NCI-H2196 treated with DMSO at 0.1 percent for 48 hours (cell line): ENCODE measurements around the gene FASTK.
"Not testable (repeated sequence)": the region's sequence is repeated elsewhere in the genome, so short reads cannot be mapped to it uniquely, and the experiment has no call there.

Experiments used
- DNase-seq: peaks from one replicate; lab custom pipeline; 2025; ENCODE audit not compliant: unreplicated experiment; lab: John Stamatoyannopoulos, UW

FASTK gene

DNA sequence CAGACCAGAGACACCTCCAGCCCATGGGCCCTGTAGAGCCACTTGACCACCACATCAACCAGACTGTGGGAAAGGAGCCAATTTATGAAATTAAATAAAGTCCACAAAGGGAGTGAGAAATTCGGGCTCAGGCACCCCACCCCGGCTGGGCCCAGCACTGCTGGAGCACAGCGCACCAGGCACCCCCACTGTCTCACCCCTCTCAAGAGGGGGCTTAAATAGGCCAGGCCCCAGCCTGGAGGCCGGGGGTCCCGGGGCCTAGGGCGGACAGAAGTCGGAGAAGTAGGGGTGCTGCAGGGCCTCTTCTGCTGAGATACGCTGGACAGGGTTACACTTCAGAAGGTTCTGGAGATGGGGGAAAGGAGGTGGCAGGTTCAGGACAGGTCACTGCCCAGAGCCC, 26.9 kb downstream of the FASTK start:
- DNase-seq: no peak

DNA sequence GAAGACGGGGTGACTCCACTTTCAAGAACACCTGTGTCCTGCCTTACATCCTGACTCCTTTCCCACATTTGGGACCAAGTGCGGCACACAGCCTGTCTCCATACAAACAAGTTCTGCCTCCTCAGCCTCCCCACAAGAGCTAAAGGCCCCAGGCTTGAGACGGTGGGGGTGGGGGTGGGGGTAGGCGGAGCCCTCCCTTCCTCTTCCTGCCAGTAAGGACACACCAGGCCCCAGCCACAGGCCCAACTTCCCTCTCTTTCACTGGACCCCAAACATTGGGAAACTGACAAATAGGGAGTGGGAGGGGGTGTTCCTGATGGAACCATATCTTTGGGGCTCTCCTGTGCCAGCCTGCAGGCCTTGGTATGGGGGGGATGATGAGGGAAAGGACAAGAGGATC, 27.5 kb downstream of the FASTK start:
- no peak for DNase-seq

- DNase-seq: no peak
Measured at GRCh38 chr7:151051108-151051507, 29.5 kb downstream of the FASTK start.

- no peak for DNase-seq
Measured at GRCh38 chr7:151048911-151049463, 31.6 kb downstream of the FASTK start.

- no peak for DNase-seq
Measured at GRCh38 chr7:151047976-151048815, 32.4 kb downstream of the FASTK start, which contains the start of gene ASIC3. ASIC3 (plus strand) TSS chr7:151048531; CDS start chr7:151048886, 355 bp downstream.

GRCh38 chr7:151046603-151047573, 33.7 kb downstream of the FASTK start:
- no peak for DNase-seq

GRCh38 chr7:151045967-151046366, 34.6 kb downstream of the FASTK start:
- no peak for DNase-seq

- DNase-seq: no peak
Measured at GRCh38 chr7:151045262-151045661, 35.3 kb downstream of the FASTK start.

DNA sequence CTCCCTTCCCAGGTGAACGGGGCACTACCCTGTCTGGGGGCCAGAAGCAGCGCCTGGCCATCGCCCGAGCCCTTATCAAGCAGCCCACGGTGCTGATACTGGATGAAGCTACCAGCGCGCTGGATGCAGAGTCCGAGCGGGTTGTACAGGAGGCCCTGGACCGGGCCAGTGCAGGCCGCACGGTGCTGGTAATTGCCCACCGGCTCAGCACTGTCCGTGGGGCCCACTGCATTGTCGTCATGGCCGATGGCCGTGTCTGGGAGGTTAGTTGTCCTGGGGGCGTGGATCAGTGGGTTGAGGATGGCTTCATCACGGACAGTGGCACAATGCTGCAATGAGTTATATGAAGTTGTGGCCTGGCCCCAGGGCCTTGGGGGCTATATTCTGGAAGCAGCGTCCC, 36.6 kb downstream of the FASTK start:
- no peak for DNase-seq

- not testable (repeated sequence) for DNase-seq
Measured at GRCh38 chr7:151043449-151043848, 37.2 kb downstream of the FASTK start.

- no peak for DNase-seq
Measured at GRCh38 chr7:151040616-151041375, 39.8 kb downstream of the FASTK start.

- no peak for DNase-seq
Measured at GRCh38 chr7:151039850-151040548, 40.6 kb downstream of the FASTK start.

DNA sequence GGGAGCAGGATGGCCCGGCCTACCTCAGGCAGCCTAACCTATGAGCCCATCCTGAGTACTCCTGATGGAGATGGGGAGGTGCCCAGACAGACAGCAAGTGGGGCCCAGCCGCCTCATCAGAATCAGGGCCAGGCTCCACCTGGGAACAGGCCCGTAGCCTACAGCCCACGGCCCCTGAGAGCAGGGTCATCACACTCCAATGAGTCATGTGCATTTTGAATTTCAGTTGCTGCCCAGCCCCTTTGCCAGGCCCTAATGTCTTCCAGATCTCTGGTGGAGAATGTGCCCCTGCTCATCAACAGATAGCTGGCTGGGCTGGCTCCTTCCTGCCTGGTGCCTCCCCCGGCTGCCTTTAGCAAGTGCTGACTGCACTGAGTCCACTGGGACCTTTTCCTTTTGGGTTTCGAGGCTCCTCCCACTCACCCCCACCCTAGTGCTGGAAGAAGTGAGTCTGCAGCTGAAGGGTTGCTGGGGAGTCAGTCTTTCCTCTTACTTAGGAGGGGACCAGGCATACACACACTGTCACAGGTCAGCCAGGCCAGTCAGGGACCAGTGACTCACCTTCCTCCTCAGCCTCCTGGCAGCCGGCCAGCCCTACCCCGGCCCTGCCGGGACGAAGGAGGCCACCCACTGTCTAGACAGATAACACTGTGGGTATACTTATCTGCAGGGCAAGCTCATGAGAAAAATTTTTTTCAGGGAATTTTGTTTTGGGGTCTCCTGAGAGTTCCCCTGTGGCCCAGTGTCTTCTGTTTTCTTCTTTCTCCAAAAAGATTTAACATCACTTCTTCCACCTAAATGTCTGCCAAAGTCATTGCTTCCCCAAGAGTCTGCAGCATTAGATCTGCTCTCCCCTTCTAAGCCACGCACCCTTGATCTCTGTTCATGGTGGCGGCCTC, 41.4 kb downstream of the FASTK start:
- DNase-seq: peak; percentile 15

DNA sequence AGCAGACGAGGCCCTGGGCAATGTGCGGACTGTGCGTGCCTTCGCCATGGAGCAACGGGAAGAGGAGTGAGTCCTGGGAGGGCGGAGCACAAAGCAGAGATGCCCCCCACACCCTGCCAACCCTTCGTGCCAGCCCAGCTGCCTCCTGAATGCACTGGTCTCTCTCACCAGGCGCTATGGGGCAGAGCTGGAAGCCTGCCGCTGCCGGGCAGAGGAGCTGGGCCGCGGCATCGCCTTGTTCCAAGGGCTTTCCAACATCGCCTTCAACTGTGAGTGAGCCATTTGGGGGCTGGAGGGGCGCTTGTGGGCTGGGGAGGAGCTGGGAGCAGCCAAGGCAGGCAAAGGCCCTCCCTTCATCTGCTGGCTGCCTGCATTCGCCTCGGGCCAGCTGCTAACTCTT, 44.7 kb downstream of the FASTK start:
- DNase-seq: no peak

DNA sequence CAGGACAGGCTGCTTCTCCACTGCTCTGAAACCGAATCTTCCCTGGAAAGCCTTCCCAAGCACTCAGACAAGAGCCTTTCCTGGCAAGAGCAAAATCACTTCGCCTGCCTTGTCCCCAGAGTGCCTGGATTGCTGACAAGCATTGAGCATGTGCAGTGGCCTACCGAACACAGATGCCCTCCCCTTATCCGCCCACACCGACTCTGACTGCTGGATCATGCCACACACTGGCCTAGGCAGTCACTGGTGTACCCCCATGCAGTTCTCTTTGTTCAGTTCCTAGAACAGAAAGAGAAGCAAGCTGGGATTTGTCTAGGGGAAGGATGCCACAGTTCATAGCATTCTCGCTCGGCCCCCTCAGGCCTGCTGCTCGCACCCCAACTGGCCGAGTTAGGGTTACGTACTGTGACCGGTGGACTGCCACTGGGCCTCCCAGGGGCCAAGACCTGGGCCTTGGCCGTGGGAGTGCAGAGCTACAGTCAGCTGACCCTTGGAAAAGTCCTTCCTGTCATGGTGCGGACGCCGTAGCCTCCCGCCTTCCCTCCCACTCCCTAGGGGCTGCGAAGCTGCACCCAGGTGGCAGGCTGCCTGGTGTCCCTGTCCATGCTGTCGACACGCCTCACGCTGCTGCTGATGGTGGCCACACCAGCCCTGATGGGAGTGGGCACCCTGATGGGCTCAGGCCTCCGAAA, 45.4 kb downstream of the FASTK start:
- no peak for DNase-seq

DNA sequence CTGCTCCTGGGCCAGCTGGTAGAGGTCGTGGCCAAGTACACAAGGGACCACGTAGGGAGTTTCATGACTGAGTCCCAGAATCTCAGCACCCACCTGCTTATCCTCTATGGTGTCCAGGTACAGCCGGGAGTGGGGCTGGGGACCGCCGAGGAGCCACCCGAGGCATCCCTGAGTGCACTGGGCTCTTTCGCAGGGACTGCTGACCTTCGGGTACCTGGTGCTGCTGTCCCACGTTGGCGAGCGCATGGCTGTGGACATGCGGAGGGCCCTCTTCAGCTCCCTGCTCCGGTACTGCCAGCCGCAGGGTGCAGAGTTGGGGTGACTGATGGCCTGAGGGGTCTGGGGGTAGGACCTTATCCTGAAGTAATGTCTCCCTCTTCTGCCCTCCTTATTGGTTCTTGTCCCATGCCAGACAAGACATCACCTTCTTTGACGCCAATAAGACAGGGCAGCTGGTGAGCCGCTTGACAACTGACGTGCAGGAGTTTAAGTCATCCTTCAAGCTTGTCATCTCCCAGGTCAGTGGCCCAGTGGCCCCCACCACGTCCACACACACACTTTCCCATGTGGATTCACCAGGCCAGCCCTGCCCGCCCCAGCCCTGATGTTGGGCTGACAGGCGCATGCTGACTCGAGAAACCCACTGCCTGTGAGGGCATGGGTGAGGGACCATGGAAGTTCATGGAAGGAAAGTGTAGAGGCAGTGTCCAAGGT, 46.1 kb downstream of the FASTK start:
- DNase-seq: no peak

GRCh38 chr7:151033864-151034249, 46.8 kb downstream of the FASTK start:
- DNase-seq: no peak
